Measurements from ENCODE around the gene OR1S1.
"Not testable (repeated sequence)": the region's sequence is repeated elsewhere in the genome, so short reads cannot be mapped to it uniquely, and the experiment has no call there.

OR1S1 gene

DNA sequence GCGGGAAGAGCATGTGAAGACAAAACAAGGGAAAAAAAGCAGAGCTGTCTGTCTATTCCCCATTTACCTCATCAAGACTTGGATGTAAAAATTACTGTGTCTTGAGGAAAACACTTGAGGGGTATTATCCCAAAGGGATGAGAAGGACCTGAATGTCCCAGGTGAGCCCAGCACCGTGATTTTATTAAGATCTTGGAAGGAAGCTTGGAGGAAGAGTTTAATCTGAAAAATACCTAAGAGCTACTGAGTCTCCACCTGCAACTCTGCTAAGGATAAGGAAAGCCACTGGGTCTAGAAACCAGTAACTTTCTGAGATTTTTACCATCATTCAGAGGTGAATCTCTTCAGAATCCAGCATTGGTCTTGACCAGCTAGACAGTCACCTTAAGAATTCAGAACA is at the start of gene OR1S1:
OR1S1 (plus strand) TSS at position 301 of the 400 bp plus-strand sequence.
- H3K4me3 ChIP-seq; H3K4me1 ChIP-seq; H3K27me3 ChIP-seq (ENCODE audit: low read depth); H3K36me3 ChIP-seq (replicated peaks); H3K9me3 ChIP-seq; in situ Hi-C loops (cut with MboI; ENCODE audit: low sequenced_read_pairs); DNase-seq (ENCODE audit: low spot score in 2 of 2): not testable (repeated sequence)

DNA sequence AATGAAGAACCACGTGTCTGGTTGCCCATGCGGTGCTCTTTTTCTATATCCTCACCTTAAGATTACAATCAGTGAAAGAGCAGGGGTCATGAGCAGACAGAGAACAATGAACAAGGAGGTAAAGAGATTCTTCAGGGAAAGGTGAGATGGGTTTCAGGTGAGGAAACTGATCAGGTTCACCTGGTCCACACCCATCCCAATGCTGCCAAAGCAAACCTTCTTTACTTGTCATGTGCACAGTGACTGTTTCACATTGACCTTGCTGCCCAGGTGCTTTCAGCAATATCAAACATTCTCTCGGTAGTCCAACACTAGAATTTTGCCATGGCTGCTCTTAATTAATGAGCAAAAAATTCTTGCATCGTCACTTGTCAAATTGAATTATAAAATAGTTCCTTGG is 48.1 kb upstream of the OR1S1 start:
- Histone ChIP-seq H3K4me1 (no peaks in the 10 kb centered on the region), H3K9me3 (no peaks in the 10 kb centered on the region), H3K27me3 (ENCODE audit: low read depth) (no peaks in the 10 kb centered on the region), H3K36me3 (replicated peaks) (no peaks in the 10 kb centered on the region), H3K4me3 (no peak overlapping the region)
- in situ Hi-C loops (cut with MboI; ENCODE audit: low sequenced_read_pairs), result no loop called here
- no peak for DNase-seq (ENCODE audit: low spot score in 2 of 2)

DNA sequence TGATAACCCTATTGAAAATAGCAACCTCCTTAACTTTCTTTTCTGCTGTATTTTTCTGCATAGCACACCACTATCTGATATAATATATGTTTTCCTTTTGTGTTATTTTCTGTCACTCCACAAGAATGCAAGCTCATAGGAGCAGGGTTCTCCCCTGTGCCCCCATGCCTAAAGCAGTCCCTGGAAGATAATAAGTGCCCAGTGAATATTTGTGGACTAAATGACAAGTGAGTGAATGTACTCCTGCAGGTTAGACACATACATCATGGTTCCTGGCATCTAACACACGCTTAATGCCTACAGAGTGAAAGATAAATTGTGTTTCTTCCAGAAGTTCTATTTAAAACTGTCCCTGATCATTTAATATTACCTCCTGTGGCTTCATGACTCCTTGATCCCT is 47.5 kb upstream of the OR1S1 start:
- no peaks in the 10 kb centered on the region for H3K4me1 ChIP-seq
- no peak overlapping the region for H3K4me3 ChIP-seq
- H3K27me3 ChIP-seq (ENCODE audit: low read depth), result no peaks in the 10 kb centered on the region
- no peaks in the 10 kb centered on the region for H3K36me3 ChIP-seq (replicated peaks)
- no peak for DNase-seq (ENCODE audit: low spot score in 2 of 2)
- H3K9me3 ChIP-seq, result no peaks in the 10 kb centered on the region
- in situ Hi-C loops (cut with MboI; ENCODE audit: low sequenced_read_pairs), result no loop called here

DNA sequence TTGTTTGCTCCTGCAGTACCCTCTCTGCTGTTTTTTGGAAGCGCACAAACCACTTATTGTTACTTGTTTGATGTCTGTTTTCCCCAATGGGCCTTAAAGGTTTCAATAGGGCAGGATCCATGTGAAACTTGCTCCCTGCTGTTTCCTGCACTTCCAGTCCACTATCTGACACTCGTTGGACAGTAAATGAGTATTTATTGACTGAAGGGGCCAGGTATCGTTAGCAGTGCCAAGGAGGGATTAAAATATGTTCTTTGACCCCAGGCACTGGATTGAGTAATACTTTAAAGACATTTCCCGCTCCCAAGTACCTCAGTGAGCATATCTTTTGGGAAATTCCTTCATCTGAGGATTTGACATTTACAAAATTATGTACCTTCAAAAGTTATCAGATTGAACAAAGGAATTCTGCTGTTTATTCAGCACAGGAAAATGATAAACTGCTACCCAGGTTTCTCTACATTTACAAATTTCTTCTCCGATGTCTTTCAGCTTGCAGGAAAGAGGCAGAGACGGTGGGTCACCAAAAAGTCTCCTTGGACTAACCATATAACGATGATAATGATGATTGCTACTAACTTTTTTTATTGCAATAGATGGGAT is 46.9 kb upstream of the OR1S1 start:
- Histone ChIP-seq H3K36me3 (replicated peaks) (no peaks in the 10 kb centered on the region), H3K4me3 (no peak overlapping the region), H3K9me3 (no peaks in the 10 kb centered on the region), H3K4me1 (no peaks in the 10 kb centered on the region), H3K27me3 (ENCODE audit: low read depth) (no peaks in the 10 kb centered on the region)
- DNase-seq (ENCODE audit: low spot score in 2 of 2), result no peak
- in situ Hi-C loops (cut with MboI; ENCODE audit: low sequenced_read_pairs), result no loop called here

GRCh38 chr11:58177409-58178054 is 35.0 kb upstream of the OR1S1 start:
- H3K27me3 ChIP-seq (ENCODE audit: low read depth), result 0 out of 2 replicates have a peak, but pooled peaks cover 3% of the 10 kb centered on the region
- no peaks in the 10 kb centered on the region for H3K4me1 ChIP-seq
- no peak overlapping the region for H3K4me3 ChIP-seq
- H3K36me3 ChIP-seq (replicated peaks), result no peaks in the 10 kb centered on the region
- in situ Hi-C loops (cut with MboI; ENCODE audit: low sequenced_read_pairs), result loop anchor here (25.0 kb wide), 1 partner anchor 90 kb away; no protein-coding TSS in a partner anchor
- H3K9me3 ChIP-seq, result no peaks in the 10 kb centered on the region
- DNase-seq (ENCODE audit: low spot score in 2 of 2), result no peak

- H3K4me3 ChIP-seq, result no peak overlapping the region
- no peak for DNase-seq (ENCODE audit: low spot score in 2 of 2)
- in situ Hi-C loops (cut with MboI; ENCODE audit: low sequenced_read_pairs), result loop anchor here (25.0 kb wide), 1 partner anchor 91 kb away; no protein-coding TSS in a partner anchor
- 0 out of 2 replicates have a peak, but pooled peaks cover 3% of the 10 kb centered on the region for H3K27me3 ChIP-seq (ENCODE audit: low read depth)
- no peaks in the 10 kb centered on the region for H3K36me3 ChIP-seq (replicated peaks)
- H3K4me1 ChIP-seq, result no peaks in the 10 kb centered on the region
- H3K9me3 ChIP-seq, result no peaks in the 10 kb centered on the region
Measured at GRCh38 chr11:58178444-58178843, 34.1 kb upstream of the OR1S1 start.

- H3K9me3 ChIP-seq, result no peaks in the 10 kb centered on the region
- no peak for DNase-seq (ENCODE audit: low spot score in 2 of 2)
- in situ Hi-C loops (cut with MboI; ENCODE audit: low sequenced_read_pairs), result loop anchor here (25.0 kb wide), 1 partner anchor 92 kb away; no protein-coding TSS in a partner anchor
- H3K27me3 ChIP-seq (ENCODE audit: low read depth), result 0 out of 2 replicates have a peak, but pooled peaks cover 3% of the 10 kb centered on the region
- H3K4me3 ChIP-seq, result no peak overlapping the region
- H3K36me3 ChIP-seq (replicated peaks), result no peaks in the 10 kb centered on the region
- H3K4me1 ChIP-seq, result no peaks in the 10 kb centered on the region
Measured at GRCh38 chr11:58179648-58180047, 32.9 kb upstream of the OR1S1 start.

- no peak for DNase-seq (ENCODE audit: low spot score in 2 of 2)
- in situ Hi-C loops (cut with MboI; ENCODE audit: low sequenced_read_pairs), result loop anchor here (25.0 kb wide), 1 partner anchor 100 kb away; no protein-coding TSS in a partner anchor
- Histone ChIP-seq H3K9me3 (no peaks in the 10 kb centered on the region), H3K4me3 (no peak overlapping the region), H3K36me3 (replicated peaks) (no peaks in the 10 kb centered on the region), H3K4me1 (no peaks in the 10 kb centered on the region), H3K27me3 (ENCODE audit: low read depth) (no peaks in the 10 kb centered on the region)
Measured at GRCh38 chr11:58186938-58187337, 25.6 kb upstream of the OR1S1 start.

DNA sequence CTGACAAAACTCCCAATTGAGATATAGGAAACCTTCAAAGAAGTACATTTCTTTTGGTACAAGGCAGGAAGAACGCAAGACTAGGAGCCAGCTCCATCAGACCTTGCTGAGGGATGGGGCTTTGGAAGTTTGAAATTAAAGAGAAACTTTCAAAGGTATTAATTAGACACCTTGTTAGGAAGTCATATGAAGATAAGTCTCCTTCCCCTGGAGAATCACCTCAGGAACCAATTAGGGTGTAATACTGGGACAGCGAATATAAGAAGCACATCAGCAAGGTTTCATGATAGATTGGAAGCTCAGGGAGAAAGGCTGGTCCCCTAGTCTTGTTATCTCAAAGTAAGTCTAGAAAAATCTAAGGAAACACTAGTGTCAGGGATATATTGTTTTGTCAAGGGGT is 23.8 kb upstream of the OR1S1 start, which contains the start of gene OR9Q2:
OR9Q2 (plus strand) TSS at position 301 of the 400 bp plus-strand sequence. CDS start 1,421 bp downstream, outside the sequence.
- H3K36me3 ChIP-seq (replicated peaks), result no peaks in the 10 kb centered on the region
- in situ Hi-C loops (cut with MboI; ENCODE audit: low sequenced_read_pairs), result loop anchor here (25.0 kb wide), 1 partner anchor 101 kb away; no protein-coding TSS in a partner anchor
- no peak within 1 kb of the TSS for H3K4me3 ChIP-seq
- no peaks in the 10 kb centered on the region for H3K4me1 ChIP-seq
- DNase-seq (ENCODE audit: low spot score in 2 of 2), result no peak
- H3K9me3 ChIP-seq, result no peaks in the 10 kb centered on the region
- H3K27me3 ChIP-seq (ENCODE audit: low read depth), result no peaks in the 10 kb centered on the region

DNA sequence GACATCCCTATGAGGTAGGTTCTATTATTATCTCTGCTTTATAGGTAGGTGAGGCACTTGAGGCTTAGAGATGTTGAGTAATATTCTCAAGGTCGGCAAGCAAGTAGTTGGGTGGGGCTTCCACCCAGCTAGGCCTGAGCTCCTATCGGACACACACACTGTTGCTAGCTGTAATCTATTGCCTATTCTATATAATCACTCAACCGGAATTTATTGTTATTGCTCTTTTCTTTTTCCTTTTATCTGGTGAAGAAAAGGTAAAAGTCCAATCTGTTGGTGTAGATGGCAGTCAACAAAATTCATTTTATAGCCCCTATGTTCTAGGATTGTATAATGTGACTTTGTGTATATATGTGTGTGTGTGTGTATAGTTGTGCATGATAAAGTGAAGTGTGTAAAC is 20.3 kb upstream of the OR1S1 start:
- Histone ChIP-seq H3K4me3 (no peak overlapping the region), H3K27me3 (ENCODE audit: low read depth) (no peaks in the 10 kb centered on the region), H3K4me1 (no peaks in the 10 kb centered on the region), H3K36me3 (replicated peaks) (no peaks in the 10 kb centered on the region), H3K9me3 (no peaks in the 10 kb centered on the region)
- DNase-seq (ENCODE audit: low spot score in 2 of 2), result no peak
- in situ Hi-C loops (cut with MboI; ENCODE audit: low sequenced_read_pairs), result loop anchor here (25.0 kb wide), 1 partner anchor 105 kb away; no protein-coding TSS in a partner anchor

DNA sequence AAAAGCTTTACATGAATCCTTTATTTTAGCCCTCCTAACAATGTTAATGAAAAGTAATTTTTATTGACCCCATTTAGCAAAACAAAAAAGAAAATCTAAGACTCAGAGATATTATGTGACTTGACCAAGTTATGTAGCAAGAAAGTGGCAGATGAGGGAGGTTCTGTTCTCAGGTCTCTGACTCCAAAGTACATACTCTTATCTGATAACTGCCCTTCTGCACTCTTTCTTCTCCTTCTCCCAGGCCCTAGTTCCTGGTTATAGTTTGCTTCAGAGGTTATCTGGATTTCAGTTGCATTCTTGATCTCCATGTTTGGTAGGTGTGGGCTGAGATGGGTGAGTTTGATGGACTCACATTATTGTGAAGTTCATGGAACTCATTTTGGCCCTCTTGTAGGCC is 19.1 kb upstream of the OR1S1 start:
- Histone ChIP-seq H3K36me3 (replicated peaks) (no peaks in the 10 kb centered on the region), H3K4me1 (no peaks in the 10 kb centered on the region), H3K4me3 (no peak overlapping the region), H3K27me3 (ENCODE audit: low read depth) (no peaks in the 10 kb centered on the region), H3K9me3 (no peaks in the 10 kb centered on the region)
- DNase-seq (ENCODE audit: low spot score in 2 of 2), result no peak
- in situ Hi-C loops (cut with MboI; ENCODE audit: low sequenced_read_pairs), result loop anchor here (25.0 kb wide), 1 partner anchor 106 kb away; no protein-coding TSS in a partner anchor

DNA sequence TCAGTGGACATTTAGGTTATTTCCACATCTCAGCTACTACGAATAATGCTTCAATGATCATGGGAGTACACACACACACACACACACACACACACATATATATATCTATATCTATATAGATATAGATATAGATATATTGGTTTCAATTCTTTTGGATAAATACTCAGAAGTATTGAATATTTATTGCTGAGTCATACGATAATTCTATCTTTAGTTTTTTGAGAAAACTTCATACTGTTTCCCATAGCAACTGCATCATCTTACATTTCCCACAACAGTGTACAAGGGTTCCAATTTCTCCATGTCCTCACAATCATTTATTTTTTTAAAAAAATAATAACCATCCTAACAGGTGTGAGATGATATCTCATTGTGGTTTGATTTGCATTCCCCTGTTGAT is 16.6 kb upstream of the OR1S1 start:
- in situ Hi-C loops (cut with MboI; ENCODE audit: low sequenced_read_pairs), result loop anchor here (25.0 kb wide), 1 partner anchor 109 kb away; no protein-coding TSS in a partner anchor

DNA sequence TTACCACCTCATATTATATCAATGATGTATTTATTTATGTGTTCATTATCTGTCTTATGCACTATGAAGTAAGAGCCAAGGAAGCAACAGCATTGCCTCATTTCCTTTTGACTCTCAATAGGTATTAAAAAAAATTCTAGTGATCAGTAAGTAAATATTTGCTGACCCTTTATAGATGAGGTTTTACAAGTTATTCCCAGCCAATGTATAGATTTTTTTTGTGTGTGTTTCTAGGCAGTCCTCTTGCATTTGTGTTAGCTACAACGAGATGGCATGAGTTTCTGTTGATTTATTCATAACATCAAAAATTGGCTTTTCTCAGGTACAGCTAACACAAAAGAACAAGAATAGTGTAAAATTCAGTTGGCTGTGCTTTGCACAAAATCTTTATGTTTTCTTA is 13.2 kb upstream of the OR1S1 start:
- Histone ChIP-seq H3K4me3 (no peak overlapping the region), H3K4me1 (no peaks in the 10 kb centered on the region), H3K36me3 (replicated peaks) (no peaks in the 10 kb centered on the region), H3K27me3 (ENCODE audit: low read depth) (no peaks in the 10 kb centered on the region), H3K9me3 (no peaks in the 10 kb centered on the region)
- no peak for DNase-seq (ENCODE audit: low spot score in 2 of 2)
- in situ Hi-C loops (cut with MboI; ENCODE audit: low sequenced_read_pairs), result loop anchor here (25.0 kb wide), 1 partner anchor 112 kb away; no protein-coding TSS in a partner anchor

More for the DNA sequence above, 16.6 kb upstream of the OR1S1 start:
- no peaks in the 10 kb centered on the region for H3K36me3 ChIP-seq (replicated peaks)
- no peaks in the 10 kb centered on the region for H3K27me3 ChIP-seq (ENCODE audit: low read depth)
- no peaks in the 10 kb centered on the region for H3K9me3 ChIP-seq
- no peak overlapping the region for H3K4me3 ChIP-seq
- no peaks in the 10 kb centered on the region for H3K4me1 ChIP-seq
- DNase-seq (ENCODE audit: low spot score in 2 of 2), result no peak

DNA sequence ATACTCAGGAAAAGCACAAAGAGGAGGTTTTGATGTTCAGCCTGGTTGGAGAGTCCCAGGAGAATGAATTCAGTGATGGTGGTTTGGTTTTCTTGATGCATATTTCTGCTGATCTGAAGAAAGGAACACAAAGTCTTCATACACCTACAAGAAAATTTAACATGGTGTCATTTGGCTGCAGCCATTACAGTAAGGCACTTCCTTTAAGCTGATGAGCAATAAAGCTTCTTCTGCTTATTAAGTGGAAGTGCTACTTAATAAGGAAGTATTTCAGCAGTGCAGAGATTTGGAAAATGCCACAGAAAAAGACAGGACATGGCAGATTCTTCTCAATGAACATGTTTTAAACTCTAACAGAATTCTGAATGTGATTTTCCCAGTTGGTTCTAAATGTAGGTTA is 8.5 kb upstream of the OR1S1 start, which contains the start of gene OR1S2:
OR1S2 (minus strand) TSS at position 101 of the 400 bp plus-strand sequence; CDS start at position 101, 0 bp downstream.
- Histone ChIP-seq H3K4me1 (no peaks in the 10 kb centered on the region), H3K4me3 (no peak within 1 kb of the TSS), H3K27me3 (ENCODE audit: low read depth) (no peaks in the 10 kb centered on the region), H3K9me3 (no peaks in the 10 kb centered on the region), H3K36me3 (replicated peaks) (no peaks in the 10 kb centered on the region)
- DNase-seq (ENCODE audit: low spot score in 2 of 2), result no peak
- in situ Hi-C loops (cut with MboI; ENCODE audit: low sequenced_read_pairs), result no loop called here

All from HAP-1 (cell line).